ENCODE data around the gene CRYBB2. TPM values are rescaled to one million over a fixed set of nuclear protein-coding genes. Genes with fewer than 3 reads are reported as not detected.

CRYBB2 gene
- not detected in 2 replicates for total RNA-seq (2014; rRNA removed; shearing (Covaris generic); ENCODE audit: low replicate concordance)

GRCh38 chr22:25219211-25219689, at the start of gene CRYBB2:
CRYBB2 (plus strand) TSS chr22:25219639; CDS start chr22:25221430, 1,791 bp downstream.
- H3K9me3 ChIP-seq (ENCODE audit: low read length), result no peaks in the 10 kb centered on the region
- H3K4me2 ChIP-seq (ENCODE audit: low read depth, low read length, poor library complexity, severe bottlenecking), result no peak within 1 kb of the TSS
- H2AFZ ChIP-seq (ENCODE audit: low read length), result no peak within 1 kb of the TSS
- no peak within 1 kb of the TSS for H3K4me3 ChIP-seq (ENCODE audit: low read length)
- H4K20me1 ChIP-seq (ENCODE audit: insufficient read depth, low read depth, low read length), result no peaks in the 10 kb centered on the region
- no peak within 1 kb of the TSS for H3K9ac ChIP-seq (ENCODE audit: low read length)
- H3K79me2 ChIP-seq (ENCODE audit: low read length), result no peaks in the 10 kb centered on the region
- H3K27me3 ChIP-seq (ENCODE audit: low read length), result no peaks in the 10 kb centered on the region
- no peak for DNase-seq
- H3K36me3 ChIP-seq (ENCODE audit: insufficient read depth, low read length), result no peaks in the 10 kb centered on the region
- no peak within 1 kb of the TSS for H3K27ac ChIP-seq (ENCODE audit: low read length)
- no peaks in the 10 kb centered on the region for H3K9me2 ChIP-seq (replicated peaks; ENCODE audit: insufficient read depth, low read length)
- no peaks in the 10 kb centered on the region for H3K4me1 ChIP-seq (ENCODE audit: low read length)

- Histone ChIP-seq H3K9ac (ENCODE audit: low read length) (no peak overlapping the region), H3K4me2 (ENCODE audit: low read depth, low read length, poor library complexity, severe bottlenecking) (no peak overlapping the region), H3K36me3 (ENCODE audit: insufficient read depth, low read length) (no peaks in the 10 kb centered on the region), H3K27me3 (ENCODE audit: low read length) (no peaks in the 10 kb centered on the region), H3K79me2 (ENCODE audit: low read length) (no peaks in the 10 kb centered on the region), H3K27ac (ENCODE audit: low read length) (no peak overlapping the region), H3K4me3 (ENCODE audit: low read length) (no peak overlapping the region), H3K4me1 (ENCODE audit: low read length) (no peaks in the 10 kb centered on the region), H2AFZ (ENCODE audit: low read length) (no peak overlapping the region), H3K9me2 (replicated peaks; ENCODE audit: insufficient read depth, low read length) (no peaks in the 10 kb centered on the region), H3K9me3 (ENCODE audit: low read length) (no peaks in the 10 kb centered on the region), H4K20me1 (ENCODE audit: insufficient read depth, low read depth, low read length) (no peaks in the 10 kb centered on the region)
- no peak for DNase-seq
Observed at GRCh38 chr22:25170426-25170980, 48.9 kb upstream of the CRYBB2 start.

- Histone ChIP-seq H2AFZ (ENCODE audit: low read length) (no peak overlapping the region), H3K9ac (ENCODE audit: low read length) (no peak overlapping the region), H3K36me3 (ENCODE audit: insufficient read depth, low read length) (no peaks in the 10 kb centered on the region), H3K4me2 (ENCODE audit: low read depth, low read length, poor library complexity, severe bottlenecking) (no peak overlapping the region), H3K27me3 (ENCODE audit: low read length) (no peaks in the 10 kb centered on the region), H3K79me2 (ENCODE audit: low read length) (no peaks in the 10 kb centered on the region), H3K27ac (ENCODE audit: low read length) (no peak overlapping the region), H3K9me3 (ENCODE audit: low read length) (no peaks in the 10 kb centered on the region), H3K9me2 (replicated peaks; ENCODE audit: insufficient read depth, low read length) (no peaks in the 10 kb centered on the region), H3K4me1 (ENCODE audit: low read length) (no peaks in the 10 kb centered on the region), H4K20me1 (ENCODE audit: insufficient read depth, low read depth, low read length) (no peaks in the 10 kb centered on the region), H3K4me3 (ENCODE audit: low read length) (no peak overlapping the region)
- DNase-seq, result peak; percentile 68
Observed at GRCh38 chr22:25172153-25172552, 47.3 kb upstream of the CRYBB2 start.

- Histone ChIP-seq H3K27me3 (ENCODE audit: low read length) (no peaks in the 10 kb centered on the region), H3K9ac (ENCODE audit: low read length) (no peak overlapping the region), H2AFZ (ENCODE audit: low read length) (no peak overlapping the region), H3K9me2 (replicated peaks; ENCODE audit: insufficient read depth, low read length) (no peaks in the 10 kb centered on the region), H3K4me3 (ENCODE audit: low read length) (no peak overlapping the region), H3K79me2 (ENCODE audit: low read length) (no peaks in the 10 kb centered on the region), H3K4me2 (ENCODE audit: low read depth, low read length, poor library complexity, severe bottlenecking) (no peak overlapping the region), H3K9me3 (ENCODE audit: low read length) (no peaks in the 10 kb centered on the region), H3K36me3 (ENCODE audit: insufficient read depth, low read length) (no peaks in the 10 kb centered on the region), H4K20me1 (ENCODE audit: insufficient read depth, low read depth, low read length) (no peaks in the 10 kb centered on the region), H3K4me1 (ENCODE audit: low read length) (no peaks in the 10 kb centered on the region), H3K27ac (ENCODE audit: low read length) (no peak overlapping the region)
- no peak for DNase-seq
Observed at GRCh38 chr22:25174156-25174887, 45.1 kb upstream of the CRYBB2 start.

- DNase-seq, result no peak
- no peaks in the 10 kb centered on the region for H4K20me1 ChIP-seq (ENCODE audit: insufficient read depth, low read depth, low read length)
- no peak overlapping the region for H3K4me3 ChIP-seq (ENCODE audit: low read length)
- H3K9ac ChIP-seq (ENCODE audit: low read length), result no peak overlapping the region
- no peaks in the 10 kb centered on the region for H3K4me1 ChIP-seq (ENCODE audit: low read length)
- H3K9me2 ChIP-seq (replicated peaks; ENCODE audit: insufficient read depth, low read length), result no peaks in the 10 kb centered on the region
- no peaks in the 10 kb centered on the region for H3K79me2 ChIP-seq (ENCODE audit: low read length)
- H2AFZ ChIP-seq (ENCODE audit: low read length), result no peak overlapping the region
- H3K27ac ChIP-seq (ENCODE audit: low read length), result no peak overlapping the region
- no peak overlapping the region for H3K4me2 ChIP-seq (ENCODE audit: low read depth, low read length, poor library complexity, severe bottlenecking)
- no peaks in the 10 kb centered on the region for H3K27me3 ChIP-seq (ENCODE audit: low read length)
- no peaks in the 10 kb centered on the region for H3K9me3 ChIP-seq (ENCODE audit: low read length)
- no peaks in the 10 kb centered on the region for H3K36me3 ChIP-seq (ENCODE audit: insufficient read depth, low read length)
Observed at GRCh38 chr22:25174888-25175411, 44.5 kb upstream of the CRYBB2 start.

- H4K20me1 ChIP-seq (ENCODE audit: insufficient read depth, low read depth, low read length), result no peaks in the 10 kb centered on the region
- no peaks in the 10 kb centered on the region for H3K27me3 ChIP-seq (ENCODE audit: low read length)
- no peak overlapping the region for H3K4me2 ChIP-seq (ENCODE audit: low read depth, low read length, poor library complexity, severe bottlenecking)
- H3K79me2 ChIP-seq (ENCODE audit: low read length), result no peaks in the 10 kb centered on the region
- H3K4me1 ChIP-seq (ENCODE audit: low read length), result no peaks in the 10 kb centered on the region
- no peak overlapping the region for H3K27ac ChIP-seq (ENCODE audit: low read length)
- no peak overlapping the region for H3K9ac ChIP-seq (ENCODE audit: low read length)
- H3K36me3 ChIP-seq (ENCODE audit: insufficient read depth, low read length), result no peaks in the 10 kb centered on the region
- no peak overlapping the region for H3K4me3 ChIP-seq (ENCODE audit: low read length)
- no peaks in the 10 kb centered on the region for H3K9me3 ChIP-seq (ENCODE audit: low read length)
- H2AFZ ChIP-seq (ENCODE audit: low read length), result no peak overlapping the region
- DNase-seq, result no peak
- no peaks in the 10 kb centered on the region for H3K9me2 ChIP-seq (replicated peaks; ENCODE audit: insufficient read depth, low read length)
Observed at GRCh38 chr22:25176175-25176574, 43.3 kb upstream of the CRYBB2 start.

GRCh38 chr22:25176799-25177198, 42.6 kb upstream of the CRYBB2 start:
- Histone ChIP-seq H3K4me3 (ENCODE audit: low read length) (no peak overlapping the region), H3K79me2 (ENCODE audit: low read length) (no peaks in the 10 kb centered on the region), H2AFZ (ENCODE audit: low read length) (no peak overlapping the region), H3K27ac (ENCODE audit: low read length) (no peak overlapping the region), H3K27me3 (ENCODE audit: low read length) (no peaks in the 10 kb centered on the region), H4K20me1 (ENCODE audit: insufficient read depth, low read depth, low read length) (no peaks in the 10 kb centered on the region), H3K9me3 (ENCODE audit: low read length) (no peaks in the 10 kb centered on the region), H3K4me1 (ENCODE audit: low read length) (no peaks in the 10 kb centered on the region), H3K9ac (ENCODE audit: low read length) (no peak overlapping the region), H3K4me2 (ENCODE audit: low read depth, low read length, poor library complexity, severe bottlenecking) (no peak overlapping the region), H3K9me2 (replicated peaks; ENCODE audit: insufficient read depth, low read length) (no peaks in the 10 kb centered on the region), H3K36me3 (ENCODE audit: insufficient read depth, low read length) (no peaks in the 10 kb centered on the region)
- DNase-seq, result no peak

GRCh38 chr22:25177226-25177625, 42.2 kb upstream of the CRYBB2 start:
- H3K4me3 ChIP-seq (ENCODE audit: low read length), result no peak overlapping the region
- H3K9me2 ChIP-seq (replicated peaks; ENCODE audit: insufficient read depth, low read length), result no peaks in the 10 kb centered on the region
- H3K9me3 ChIP-seq (ENCODE audit: low read length), result no peaks in the 10 kb centered on the region
- H3K9ac ChIP-seq (ENCODE audit: low read length), result no peak overlapping the region
- H2AFZ ChIP-seq (ENCODE audit: low read length), result no peak overlapping the region
- no peaks in the 10 kb centered on the region for H3K36me3 ChIP-seq (ENCODE audit: insufficient read depth, low read length)
- H3K27me3 ChIP-seq (ENCODE audit: low read length), result no peaks in the 10 kb centered on the region
- H3K79me2 ChIP-seq (ENCODE audit: low read length), result no peaks in the 10 kb centered on the region
- H3K4me1 ChIP-seq (ENCODE audit: low read length), result no peaks in the 10 kb centered on the region
- H3K27ac ChIP-seq (ENCODE audit: low read length), result no peak overlapping the region
- no peak for DNase-seq
- H3K4me2 ChIP-seq (ENCODE audit: low read depth, low read length, poor library complexity, severe bottlenecking), result no peak overlapping the region
- H4K20me1 ChIP-seq (ENCODE audit: insufficient read depth, low read depth, low read length), result no peaks in the 10 kb centered on the region

Measured in Karpas-422 (cell line).